T follicular helper cell (primary cell): Measurements from ENCODE around the gene LRRTM1.

ENCODE experiments used
- DNase-seq: peaks from one replicate; pipeline ENCODE4 v3.0.0-alpha.2; 2020; ENCODE audit warnings: low read depth

LRRTM1 gene

DNA sequence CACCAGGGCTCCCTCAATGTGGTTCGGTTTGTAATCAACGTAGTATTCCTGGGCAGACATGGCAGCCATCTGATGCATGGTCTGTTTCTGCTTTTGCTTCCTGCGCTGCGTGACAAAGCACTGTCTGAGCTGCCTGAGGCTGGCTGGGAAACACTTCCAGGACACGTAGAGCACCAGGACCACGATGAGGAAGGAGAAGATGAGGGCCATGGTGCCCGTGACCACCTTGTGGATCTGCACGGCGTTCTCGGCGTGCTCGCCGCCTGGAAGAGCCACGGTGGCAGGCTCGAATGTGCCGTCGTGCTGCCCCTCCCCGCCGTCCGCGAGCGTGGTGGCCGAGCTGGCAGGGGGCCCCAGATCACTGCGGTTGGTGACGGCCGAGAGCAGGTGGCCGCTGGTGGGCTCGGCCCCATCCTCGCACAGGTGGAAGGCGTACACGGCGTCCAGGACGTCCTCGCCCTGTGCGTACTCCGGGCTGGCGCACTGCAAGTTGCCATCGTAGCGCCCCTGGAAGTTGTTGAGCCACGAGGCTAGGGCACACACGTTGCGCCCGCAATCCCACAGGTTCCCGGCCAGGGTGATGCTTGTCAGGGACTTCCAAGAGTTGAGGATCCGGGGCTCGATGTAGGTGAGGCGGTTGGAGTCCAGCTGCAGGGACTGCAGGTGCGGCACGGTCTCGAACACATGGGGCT, 2.1 kb downstream of the LRRTM1 start:
- DNase-seq = no peak

DNA sequence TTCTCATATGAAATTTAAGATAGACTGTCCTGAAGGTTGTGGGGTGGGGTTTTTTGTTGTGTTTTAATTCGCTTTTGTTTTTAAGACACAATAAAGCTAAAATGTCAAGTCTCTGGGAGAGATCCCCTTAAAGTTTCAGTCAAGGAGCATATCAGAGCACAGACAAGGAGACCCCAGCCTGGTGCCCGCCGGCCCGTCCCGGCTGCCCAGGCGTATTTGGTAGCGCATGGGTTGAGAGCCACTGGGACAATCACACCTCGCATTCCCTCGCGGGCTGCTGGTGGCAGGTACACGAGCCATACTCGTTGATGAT, 2.6 kb downstream of the LRRTM1 start:
- no peak for DNase-seq

GRCh38 chr2:80300954-80301353, 3.6 kb downstream of the LRRTM1 start:
- no peak for DNase-seq

- DNase-seq = no peak
Observed at GRCh38 chr2:80300346-80300745, 4.2 kb downstream of the LRRTM1 start.

GRCh38 chr2:80299661-80300060, 4.9 kb downstream of the LRRTM1 start:
- no peak for DNase-seq

- DNase-seq = no peak
Observed at GRCh38 chr2:80298954-80299353, 5.6 kb downstream of the LRRTM1 start.

- DNase-seq = no peak
Observed at GRCh38 chr2:80293039-80293438, 11.5 kb downstream of the LRRTM1 start.

GRCh38 chr2:80292474-80292873, 12.1 kb downstream of the LRRTM1 start:
- no peak for DNase-seq

DNA sequence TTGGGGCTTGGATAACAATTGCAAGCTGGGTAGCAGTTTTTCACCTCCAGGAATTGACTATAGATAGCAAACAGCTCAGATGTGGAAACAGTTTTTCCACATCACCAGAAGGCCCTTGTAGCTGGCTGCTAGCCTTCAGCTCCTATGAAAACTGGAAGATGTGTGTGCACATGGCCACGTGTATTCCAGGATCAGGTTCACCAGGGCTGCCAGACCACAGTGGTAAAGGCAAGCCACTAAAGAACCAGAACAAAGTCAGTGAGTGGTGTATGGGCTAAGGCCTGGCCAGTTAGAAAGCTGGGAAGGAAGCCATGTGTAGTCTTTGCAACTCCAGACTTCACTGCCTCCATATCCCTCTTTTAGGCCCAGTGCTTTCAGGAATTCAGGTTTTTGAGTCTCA, 12.9 kb downstream of the LRRTM1 start:
- DNase-seq = no peak

GRCh38 chr2:80288576-80288975, 16.0 kb downstream of the LRRTM1 start:
- DNase-seq = no peak

DNA sequence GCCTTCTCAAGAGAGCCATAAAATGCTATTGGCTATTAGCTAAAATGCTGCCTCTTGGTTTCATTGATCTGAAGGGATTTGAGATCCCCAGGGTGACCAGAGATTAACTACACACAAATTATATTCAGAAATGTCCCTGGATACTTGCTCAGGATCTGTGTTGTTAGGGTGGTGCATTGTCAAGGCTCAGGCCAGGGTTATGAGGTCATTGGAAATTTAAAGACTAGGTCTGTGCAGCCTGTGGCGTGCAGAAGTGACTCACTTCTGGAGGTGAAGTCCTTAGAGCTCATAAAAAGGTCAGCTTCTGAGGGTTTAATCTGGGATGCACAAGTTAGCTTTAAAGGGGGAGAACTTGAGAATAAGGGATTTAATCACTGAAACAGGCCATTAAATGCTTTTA, 23.5 kb downstream of the LRRTM1 start:
- DNase-seq = no peak

GRCh38 chr2:80280598-80280997, 24.0 kb downstream of the LRRTM1 start:
- no peak for DNase-seq

GRCh38 chr2:80269806-80270205, 34.7 kb downstream of the LRRTM1 start:
- no peak for DNase-seq

DNA sequence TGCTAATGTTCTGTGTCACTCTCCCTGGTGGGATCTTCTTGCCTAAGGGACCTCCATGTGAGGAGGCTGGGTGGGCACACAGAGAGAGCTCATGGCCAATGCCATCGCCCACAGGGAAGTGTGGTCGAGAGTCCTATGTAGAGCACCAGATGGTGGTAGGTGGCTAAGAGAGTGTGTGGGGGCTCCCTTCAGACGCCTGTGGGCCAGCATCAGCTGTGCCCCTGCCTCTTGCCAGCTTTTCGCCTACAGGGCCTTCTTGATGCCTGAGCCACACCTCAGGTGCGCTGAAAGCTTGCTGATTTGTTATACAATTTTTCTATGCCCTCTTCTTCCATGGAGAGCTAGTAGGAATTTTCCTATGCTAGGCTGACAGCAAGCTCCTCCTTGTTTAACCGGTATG, 38.3 kb downstream of the LRRTM1 start:
- no peak for DNase-seq

DNA sequence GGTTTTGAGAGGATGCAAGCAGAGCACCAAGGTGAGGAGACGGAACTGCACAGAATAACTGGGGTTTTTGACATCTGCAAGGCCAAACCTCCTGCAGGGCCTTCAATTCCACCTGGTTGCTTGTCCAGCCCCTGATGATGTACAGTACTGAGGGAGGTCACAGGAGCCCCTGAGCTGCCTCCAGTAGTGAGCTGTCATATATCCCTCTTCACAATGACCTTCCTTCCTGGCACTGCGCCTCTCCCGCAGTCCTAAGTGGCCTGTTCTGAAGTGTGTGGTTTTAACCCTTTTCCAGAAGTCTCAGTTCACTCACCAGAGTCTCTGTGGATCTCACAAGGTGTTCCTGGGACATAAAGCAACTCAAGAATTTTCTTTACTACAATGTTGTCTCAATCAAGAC, 45.3 kb downstream of the LRRTM1 start:
- DNase-seq = no peak

GRCh38 chr2:80258793-80259192, 45.8 kb downstream of the LRRTM1 start:
- no peak for DNase-seq

GRCh38 chr2:80258341-80258740, 46.2 kb downstream of the LRRTM1 start:
- DNase-seq = no peak

- no peak for DNase-seq
Observed at GRCh38 chr2:80257450-80257849, 47.1 kb downstream of the LRRTM1 start.

- DNase-seq = no peak
Observed at GRCh38 chr2:80256782-80257167, 47.8 kb downstream of the LRRTM1 start.

- DNase-seq = no peak
Observed at GRCh38 chr2:80255918-80256781, 48.4 kb downstream of the LRRTM1 start.

GRCh38 chr2:80252294-80252986, 52.1 kb downstream of the LRRTM1 start:
- no peak for DNase-seq
